NCI-H2171 treated with DMSO at 0.1 percent for 48 hours (cell line): Measurements from ENCODE around the gene CACNG6.

Source experiments
- DNase-seq: peaks from one replicate; lab custom pipeline; 2025; lab: John Stamatoyannopoulos, UW

The CACNG6 gene

DNA sequence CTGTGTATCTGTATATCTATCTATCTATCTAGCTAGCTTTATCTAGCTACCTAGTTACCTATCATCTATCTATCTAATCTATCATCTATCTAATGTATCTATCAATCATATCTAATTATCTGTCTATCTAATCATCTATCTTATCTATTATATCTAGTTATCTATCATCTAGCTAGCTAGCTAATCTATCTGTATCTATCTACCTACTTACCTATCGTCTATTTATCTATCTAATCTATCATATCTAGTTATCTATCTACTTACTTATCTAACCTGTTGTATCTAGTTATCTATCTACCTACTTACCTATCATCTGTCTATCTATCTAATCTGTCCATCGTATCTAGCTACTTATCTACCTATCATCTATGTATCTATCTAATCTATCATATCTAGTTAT is 54.3 kb downstream of the CACNG6 start:
- no peak for DNase-seq

- DNase-seq, result no peak
Measured at GRCh38 chr19:54047616-54048015, 56.2 kb downstream of the CACNG6 start.
